ES-I3 (cell line): ENCODE results near the gene TMIGD2.

Experiments
- H3K36me3 ChIP-seq: 2 replicates; pipeline ENCODE4 v1.6.1; 2013; ENCODE audit warnings: mild to moderate bottlenecking, low read length, control low read depth, moderate library complexity; ENCODE audit not compliant: insufficient read depth
- H3K4me1 ChIP-seq: 2 replicates; pipeline ENCODE4 v1.6.1; 2013; ENCODE audit warnings: mild to moderate bottlenecking, control low read depth, low read length; ENCODE audit not compliant: insufficient read depth
- H3K9ac ChIP-seq: 2 replicates; pipeline ENCODE4 v1.6.1; 2013; ENCODE audit warnings: low read depth, mild to moderate bottlenecking, low read length, moderate library complexity
- H3K9me3 ChIP-seq: 2 replicates; pipeline ENCODE4 v1.6.1; 2013; ENCODE audit warnings: mild to moderate bottlenecking, low read length, moderate library complexity; ENCODE audit not compliant: control insufficient read depth, insufficient read depth

TMIGD2 gene

DNA sequence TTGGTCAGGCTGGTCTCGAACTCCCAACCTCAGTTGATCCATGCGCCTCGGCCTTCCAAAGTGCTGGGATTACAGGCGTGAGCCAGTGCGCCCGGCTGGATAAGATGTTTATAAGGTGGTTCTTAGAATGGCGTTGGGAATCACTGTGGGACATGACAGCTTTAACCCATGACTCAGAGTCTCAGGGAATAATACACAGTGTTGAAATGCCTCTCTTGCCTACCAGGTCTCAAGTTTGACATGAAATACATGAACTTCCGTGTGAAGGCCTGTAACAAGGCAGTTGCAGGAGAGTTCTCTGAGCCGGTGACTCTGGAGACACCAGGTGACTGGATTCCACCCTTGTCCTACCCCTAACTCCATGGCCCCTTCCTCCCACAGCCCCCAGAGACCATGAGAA is 14.8 kb upstream of the TMIGD2 start:
- Histone ChIP-seq H3K4me1 (no peaks in the 10 kb centered on the region), H3K36me3 (no peaks in the 10 kb centered on the region; the same call in 1 of the 2 replicates), H3K9me3 (no peaks in the 10 kb centered on the region), H3K9ac (no peak overlapping the region)

DNA sequence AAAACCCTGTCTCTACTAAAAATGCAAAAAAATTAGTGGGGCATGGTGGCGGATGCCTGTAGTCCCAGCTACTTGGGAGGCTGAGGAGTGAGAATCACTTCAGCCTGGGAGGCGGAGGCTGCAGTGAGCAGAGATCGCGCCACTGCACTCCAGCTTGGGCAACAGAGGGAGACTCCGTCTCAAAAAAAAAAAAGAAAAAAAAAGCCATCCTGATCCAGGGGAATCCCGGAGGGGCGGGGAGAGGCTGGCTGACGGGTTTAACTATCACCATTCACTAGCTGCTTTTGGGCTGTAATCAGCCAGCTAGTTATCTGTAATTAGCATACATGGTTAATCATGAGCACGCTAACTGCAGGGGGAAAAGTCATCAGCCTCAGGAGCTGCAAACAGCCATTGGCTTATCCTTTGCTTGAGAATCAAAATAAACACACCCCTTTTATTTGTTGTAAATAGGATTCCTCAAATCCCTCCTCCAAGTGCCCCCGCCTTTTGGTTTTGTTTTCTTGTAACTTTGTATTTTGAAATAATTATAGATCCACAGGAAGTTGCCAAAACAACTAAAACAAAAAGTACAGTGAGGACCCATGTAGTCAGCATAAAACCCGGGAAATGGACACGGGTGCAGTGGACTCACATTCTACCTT is 11.8 kb upstream of the TMIGD2 start:
- Histone ChIP-seq H3K9ac (no peak overlapping the region), H3K4me1 (no peaks in the 10 kb centered on the region), H3K9me3 (no peaks in the 10 kb centered on the region), H3K36me3 (no peaks in the 10 kb centered on the region)

GRCh38 chr19:4310247-4311121 is 8.3 kb upstream of the TMIGD2 start:
- H3K4me1 ChIP-seq: no peaks in the 10 kb centered on the region
- H3K9me3 ChIP-seq: no peaks in the 10 kb centered on the region
- no peaks in the 10 kb centered on the region; the same call in 1 of the 2 replicates for H3K36me3 ChIP-seq
- H3K9ac ChIP-seq: no peak overlapping the region

DNA sequence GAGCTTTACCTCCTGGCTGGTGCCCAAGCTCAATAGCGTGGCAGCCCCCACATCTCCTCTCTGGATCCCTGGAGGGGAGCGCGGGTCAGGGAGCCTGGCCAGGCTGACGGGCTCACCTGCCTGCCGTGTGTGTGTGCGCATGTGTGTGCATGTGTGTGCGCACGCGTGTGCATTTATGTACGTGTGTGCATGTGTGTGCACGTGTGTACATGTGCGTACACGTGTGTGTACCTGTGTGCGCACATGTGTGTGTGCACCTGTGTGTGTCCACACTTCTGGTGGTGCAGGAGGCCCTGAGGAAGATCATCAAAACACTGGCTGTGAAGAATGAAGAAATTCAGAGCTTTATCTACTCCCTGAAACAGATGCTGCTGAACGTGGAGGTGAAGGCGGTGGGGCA is 3.5 kb upstream of the TMIGD2 start:
- H3K4me1 ChIP-seq: peaks cover 8% of the 10 kb centered on the region; the same call in 1 of the 2 replicates
- H3K36me3 ChIP-seq: no peaks in the 10 kb centered on the region; the same call in 1 of the 2 replicates
- H3K9me3 ChIP-seq: no peaks in the 10 kb centered on the region
- no peak overlapping the region for H3K9ac ChIP-seq

GRCh38 chr19:4305257-4305612 is 3.0 kb upstream of the TMIGD2 start:
- peak overlapping the region; percentile 20; the same call in 1 of the 2 replicates for H3K9ac ChIP-seq
- no peaks in the 10 kb centered on the region; the same call in 1 of the 2 replicates for H3K36me3 ChIP-seq
- no peaks in the 10 kb centered on the region for H3K9me3 ChIP-seq
- H3K4me1 ChIP-seq: peaks cover 8% of the 10 kb centered on the region; the same call in 1 of the 2 replicates

GRCh38 chr19:4304538-4305256 is 2.5 kb upstream of the TMIGD2 start, which contains the start of gene FSD1:
FSD1 (plus strand) TSS chr19:4304598; CDS start chr19:4304747, 149 bp downstream.
- peak within 1 kb of the TSS; percentile 25; the same call in 1 of the 2 replicates for H3K9ac ChIP-seq
- peaks cover 8% of the 10 kb centered on the region; the same call in 1 of the 2 replicates for H3K4me1 ChIP-seq
- no peaks in the 10 kb centered on the region; the same call in 1 of the 2 replicates for H3K36me3 ChIP-seq
- no peaks in the 10 kb centered on the region for H3K9me3 ChIP-seq

DNA sequence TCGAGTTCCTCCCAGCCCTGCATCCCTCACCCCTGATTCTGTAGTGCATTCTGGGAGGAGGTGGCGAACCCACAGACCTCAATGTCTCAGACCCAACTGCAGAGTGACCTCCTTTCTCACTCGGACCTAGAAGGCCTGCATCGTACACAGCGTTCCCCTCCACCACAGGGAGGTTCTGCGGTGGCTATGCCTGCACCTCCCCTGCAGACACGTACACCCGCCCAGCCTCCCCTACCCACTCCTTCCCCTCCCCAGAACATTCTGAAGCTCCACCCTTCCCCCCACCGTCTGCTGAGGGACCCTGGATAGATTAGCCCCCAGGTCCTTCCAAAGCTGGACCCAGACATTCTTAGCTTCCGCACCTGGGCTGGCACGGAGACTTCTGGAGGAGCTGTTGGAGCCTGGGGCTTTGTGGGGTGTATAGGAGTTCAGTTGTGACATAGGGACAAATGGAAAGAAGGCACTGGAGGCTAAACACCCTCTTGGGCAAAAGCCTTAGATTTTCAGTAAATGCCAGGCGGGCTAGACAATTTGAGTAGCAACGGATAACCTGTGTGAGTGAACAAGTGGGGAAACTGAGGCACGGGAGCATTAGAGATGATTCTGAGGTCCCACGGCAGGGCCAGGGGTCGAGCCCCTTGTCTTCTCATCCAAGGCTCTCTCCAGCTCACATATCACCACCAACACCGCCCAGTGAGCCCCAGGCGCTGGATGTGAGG is 1.8 kb upstream of the TMIGD2 start:
- peaks cover 8% of the 10 kb centered on the region; the same call in 1 of the 2 replicates for H3K4me1 ChIP-seq
- peak overlapping the region; percentile 25; the same call in 1 of the 2 replicates for H3K9ac ChIP-seq
- H3K9me3 ChIP-seq: no peaks in the 10 kb centered on the region
- no peaks in the 10 kb centered on the region; the same call in 1 of the 2 replicates for H3K36me3 ChIP-seq

GRCh38 chr19:4301590-4302242 is 473 bp downstream of the TMIGD2 start:
- Histone ChIP-seq H3K9ac (no peak overlapping the region), H3K36me3 (no peaks in the 10 kb centered on the region), H3K9me3 (no peaks in the 10 kb centered on the region), H3K4me1 (peaks cover 8% of the 10 kb centered on the region; the same call in 1 of the 2 replicates)

DNA sequence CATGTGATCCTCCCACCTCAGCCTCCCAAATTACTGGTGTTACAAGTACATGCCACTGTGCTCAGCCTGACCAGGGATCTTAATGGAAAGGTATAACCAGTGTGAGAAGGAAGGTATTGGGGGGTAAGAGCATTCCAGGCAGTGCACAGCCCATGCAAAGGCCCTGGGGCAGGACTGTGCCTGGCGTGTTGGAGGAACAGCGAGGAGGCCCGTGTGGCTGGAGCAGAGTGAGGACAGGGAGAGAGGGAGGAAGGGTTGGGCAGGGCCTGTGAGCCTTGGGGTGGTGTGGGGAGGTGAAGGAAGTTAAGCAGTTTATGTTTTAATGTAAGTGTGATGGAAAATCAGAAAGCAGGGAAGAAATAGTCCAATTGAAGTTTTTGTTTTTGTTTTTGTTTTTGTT is 1.6 kb downstream of the TMIGD2 start:
- H3K9me3 ChIP-seq: no peaks in the 10 kb centered on the region
- H3K36me3 ChIP-seq: no peaks in the 10 kb centered on the region
- H3K4me1 ChIP-seq: peaks cover 8% of the 10 kb centered on the region; the same call in 1 of the 2 replicates
- no peak overlapping the region for H3K9ac ChIP-seq

DNA sequence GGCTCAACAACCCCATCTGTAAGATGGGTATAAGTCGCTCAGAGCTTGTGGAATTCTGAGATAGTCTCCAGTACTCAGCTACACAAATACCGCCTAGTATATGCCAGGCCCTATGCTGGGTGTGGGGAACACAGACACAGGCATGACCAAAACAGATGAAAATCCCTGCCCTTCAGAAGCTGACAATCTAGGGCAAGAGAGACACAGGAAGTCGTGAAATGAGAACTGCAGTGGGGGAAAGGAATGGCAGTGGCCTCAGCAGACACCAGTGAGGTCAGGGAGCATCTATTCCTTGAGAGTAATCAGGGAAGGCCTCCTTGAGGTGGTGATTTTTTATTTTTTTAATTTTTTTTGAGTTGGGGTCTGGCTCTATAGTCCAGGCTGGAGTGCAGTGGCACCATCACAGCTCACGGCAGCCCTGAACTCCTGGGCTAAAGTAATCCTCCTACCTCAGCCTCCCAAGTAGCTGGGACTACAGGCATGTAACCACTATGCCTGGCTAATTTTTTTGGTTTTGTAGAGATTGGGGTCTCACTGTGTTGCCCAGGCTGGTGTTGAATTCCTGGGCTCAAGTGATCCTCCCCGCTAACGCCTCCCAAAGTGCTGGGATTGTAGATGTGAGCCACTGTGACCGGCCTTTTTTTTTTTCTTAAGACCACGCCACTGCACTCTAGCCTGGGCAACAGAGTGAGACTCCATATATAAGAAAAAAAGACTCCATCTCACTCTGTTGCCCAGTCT is 3.2 kb downstream of the TMIGD2 start:
- Histone ChIP-seq H3K9me3 (no peaks in the 10 kb centered on the region), H3K9ac (no peak overlapping the region), H3K4me1 (peaks cover 8% of the 10 kb centered on the region; the same call in 1 of the 2 replicates), H3K36me3 (no peaks in the 10 kb centered on the region)

DNA sequence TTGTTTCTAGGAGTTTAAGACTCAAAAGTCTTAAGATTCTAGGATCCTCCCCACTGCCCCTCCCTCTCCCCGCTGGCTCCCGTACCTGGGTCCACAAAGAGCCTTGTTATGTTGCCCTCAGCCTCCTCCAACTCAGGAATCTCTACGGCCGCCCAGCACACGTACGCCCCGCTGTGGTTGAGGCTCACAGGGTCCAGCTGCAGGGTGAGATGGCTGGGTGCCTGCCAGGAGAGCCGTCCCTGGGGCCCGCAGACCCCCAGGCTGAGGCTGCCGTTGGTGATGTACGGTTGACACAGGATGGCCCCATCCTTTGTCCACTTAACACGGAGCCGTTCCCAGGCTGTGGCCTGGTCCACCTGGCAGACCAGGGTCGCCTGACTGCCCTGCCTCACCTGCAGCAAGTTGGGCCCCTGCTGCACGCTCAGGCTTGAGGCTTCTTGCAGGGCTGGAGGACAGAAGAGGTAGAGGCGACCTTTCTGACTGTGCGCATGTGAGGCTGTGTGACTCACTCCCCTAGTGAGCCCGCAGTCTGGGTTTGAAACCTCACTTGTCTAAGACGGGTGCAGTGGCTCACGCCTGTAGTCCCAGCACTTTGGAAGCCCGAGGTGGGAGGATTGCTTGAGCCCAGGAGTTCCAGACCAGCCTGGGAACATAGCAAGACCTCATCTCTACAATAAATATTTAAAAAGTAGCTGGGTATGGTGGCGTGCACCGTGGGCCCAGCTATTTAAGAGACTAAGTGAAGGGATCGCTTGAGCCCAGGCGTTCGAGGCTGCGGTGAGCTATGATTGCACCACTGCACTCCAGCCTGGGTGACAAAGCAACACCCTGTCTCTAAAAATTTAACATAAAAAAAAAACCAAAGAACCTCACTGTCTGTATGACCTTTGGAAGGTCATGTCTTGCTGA is 4.0 kb downstream of the TMIGD2 start:
- Histone ChIP-seq H3K9me3 (no peaks in the 10 kb centered on the region), H3K9ac (no peak overlapping the region), H3K4me1 (peaks cover 8% of the 10 kb centered on the region; the same call in 1 of the 2 replicates), H3K36me3 (no peaks in the 10 kb centered on the region)
